ENCODE results near the gene BCAS4.

The BCAS4 gene

GRCh38 chr20:50823319-50823718 lies 28.5 kb downstream of the BCAS4 start:
- TF ChIP-seq CTCF (IDR thresholded peaks at IDR 0.05; ENCODE audit: low read depth, low read length): no peak
- no peak overlapping the region for H3K4me3 ChIP-seq (ENCODE audit: low read depth, low read length)

DNA sequence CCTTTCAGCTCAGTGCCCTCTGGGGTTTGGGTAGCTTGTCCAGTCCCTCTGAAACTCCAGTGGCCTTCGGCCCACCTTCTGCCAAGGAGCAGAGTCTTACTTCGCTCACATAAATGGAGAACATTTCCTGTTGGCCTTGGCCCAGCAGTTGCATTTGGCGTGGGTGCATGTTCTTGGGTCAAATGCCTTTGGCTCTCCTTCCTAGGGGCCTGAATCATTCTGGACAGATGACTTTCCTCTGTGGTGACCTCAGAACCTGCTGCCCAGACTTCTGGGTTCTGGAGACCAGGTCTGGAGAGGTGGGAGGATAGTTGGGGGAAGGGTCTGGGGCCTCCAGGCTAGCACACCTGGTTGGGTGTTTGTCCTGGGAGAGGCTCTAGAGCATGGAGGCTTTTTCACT lies 29.3 kb downstream of the BCAS4 start:
- H3K4me3 ChIP-seq (ENCODE audit: low read depth, low read length): no peak overlapping the region
- no peak for TF ChIP-seq CTCF (IDR thresholded peaks at IDR 0.05; ENCODE audit: low read depth, low read length)

DNA sequence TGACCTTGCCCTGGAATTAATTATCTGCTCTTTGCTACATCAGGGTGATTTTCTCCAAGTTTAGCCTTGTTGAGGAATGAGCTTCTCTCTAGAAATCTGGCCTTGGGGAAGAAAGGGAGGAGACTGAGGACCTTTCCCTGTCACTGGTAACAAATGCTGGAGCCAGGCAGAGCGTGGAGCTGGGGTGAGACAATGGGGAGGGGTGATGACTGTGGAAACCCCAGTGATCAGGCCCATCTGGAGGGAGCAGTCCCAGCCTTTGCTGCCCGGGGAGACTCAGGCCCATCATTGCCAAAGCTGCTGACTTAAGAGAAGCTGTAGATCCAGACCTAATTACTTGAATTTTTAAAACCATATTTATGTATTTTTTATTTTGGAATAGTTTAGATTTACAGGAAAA lies 31.3 kb downstream of the BCAS4 start:
- no peak for TF ChIP-seq CTCF (IDR thresholded peaks at IDR 0.05; ENCODE audit: low read depth, low read length)

DNA sequence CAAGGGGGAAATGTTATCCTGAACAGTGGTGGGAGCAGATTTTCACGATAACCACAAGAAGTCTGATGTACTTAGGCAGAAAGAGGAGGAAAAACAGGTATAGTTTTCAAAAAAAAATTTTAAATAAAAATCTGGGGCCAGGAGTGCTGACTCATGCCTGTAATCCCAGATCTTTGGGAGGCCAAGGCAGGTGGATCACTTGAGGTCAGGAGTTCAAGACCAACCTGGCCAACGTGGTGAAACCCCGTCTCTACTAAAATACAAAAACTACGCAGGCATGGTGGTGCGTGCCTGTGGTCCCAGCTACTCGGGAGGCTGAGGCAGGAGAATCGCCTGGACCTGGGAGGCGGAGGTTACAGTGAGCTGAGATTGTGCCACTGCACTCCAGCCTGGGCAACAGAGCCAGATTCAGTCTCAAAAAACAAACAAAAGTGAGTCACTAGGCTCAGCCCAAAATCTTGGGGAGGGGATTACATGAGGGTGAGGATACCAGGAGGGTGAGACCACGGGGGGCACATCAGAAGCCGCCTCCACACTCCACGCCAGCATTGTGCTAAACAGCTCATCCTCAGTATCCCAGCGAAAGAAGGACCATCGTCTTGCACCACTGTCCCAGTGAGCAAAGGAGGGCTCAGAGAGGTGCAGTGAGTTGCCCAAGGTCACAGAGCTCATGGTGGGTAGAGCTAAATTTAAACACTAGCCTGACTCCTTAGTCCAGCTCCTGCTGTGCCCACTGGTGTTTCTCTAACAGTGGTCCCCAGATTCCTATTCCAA lies 33.7 kb downstream of the BCAS4 start:
- no peak overlapping the region for H3K4me3 ChIP-seq (ENCODE audit: low read depth, low read length)
- TF ChIP-seq CTCF (IDR thresholded peaks at IDR 0.05; ENCODE audit: low read depth, low read length): no peak

More for the DNA sequence above, 31.3 kb downstream of the BCAS4 start:
- H3K4me3 ChIP-seq (ENCODE audit: low read depth, low read length): no peak overlapping the region

- no peak overlapping the region for H3K4me3 ChIP-seq (ENCODE audit: low read depth, low read length)
- no peak for TF ChIP-seq CTCF (IDR thresholded peaks at IDR 0.05; ENCODE audit: low read depth, low read length)
Observed at GRCh38 chr20:50831622-50832021, 36.8 kb downstream of the BCAS4 start.

GRCh38 chr20:50834599-50835005 lies 39.7 kb downstream of the BCAS4 start:
- H3K4me3 ChIP-seq (ENCODE audit: low read depth, low read length): no peak overlapping the region
- TF ChIP-seq CTCF (IDR thresholded peaks at IDR 0.05; ENCODE audit: low read depth, low read length): no peak

DNA sequence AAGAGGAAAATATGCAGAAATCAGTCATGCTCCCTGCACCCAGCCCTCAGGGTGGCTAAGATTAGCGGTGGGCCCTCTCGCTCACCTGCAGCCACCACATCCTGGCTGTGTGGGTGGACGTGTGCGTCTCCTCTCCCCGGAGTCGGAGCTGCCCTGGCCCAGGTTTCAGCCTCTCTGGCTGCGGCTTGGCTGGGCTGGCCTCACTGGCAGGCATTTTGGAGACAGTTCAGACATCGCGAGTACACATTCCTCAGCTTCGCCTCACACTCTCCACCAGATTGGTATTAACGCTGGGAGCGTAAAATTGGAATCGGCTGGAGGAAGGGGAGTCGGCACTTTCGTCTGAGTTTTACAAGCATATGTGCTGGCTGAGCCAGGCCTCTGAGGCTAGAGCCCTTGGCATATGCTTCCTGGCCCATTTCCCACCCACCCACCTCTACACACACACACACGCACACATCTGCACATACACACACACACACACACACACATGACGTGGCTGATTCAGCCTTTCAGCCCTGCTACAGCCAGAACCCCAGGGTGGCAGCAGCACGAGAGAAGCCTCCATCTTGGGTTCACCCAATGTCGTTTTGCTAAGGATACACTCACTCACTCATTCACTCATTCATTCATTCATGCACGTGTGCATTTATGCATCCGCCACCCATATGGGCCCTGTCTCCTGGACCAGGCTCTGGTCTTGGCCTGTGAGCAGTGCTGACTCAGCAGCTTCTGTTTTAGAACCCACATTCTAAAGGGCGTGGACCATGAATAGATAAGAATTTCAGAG lies 42.9 kb downstream of the BCAS4 start:
- no peak overlapping the region for H3K4me3 ChIP-seq (ENCODE audit: low read depth, low read length)
- no peak for TF ChIP-seq CTCF (IDR thresholded peaks at IDR 0.05; ENCODE audit: low read depth, low read length)
